NCI-H446 (cell line): ENCODE data around the gene OR5D14.

Experiments used
- DNase-seq, 2 experiments: peaks; one replicate each; lab custom pipeline; 2025; lab: John Stamatoyannopoulos, UW

OR5D14 gene

GRCh38 chr11:55795256-55795655, at the start of gene OR5D14:
Gene OR5D14, plus strand, starts transcription at chr11:55795556. Its CDS starts 0 bp downstream, at chr11:55795556.
- no peak for DNase-seq

DNA sequence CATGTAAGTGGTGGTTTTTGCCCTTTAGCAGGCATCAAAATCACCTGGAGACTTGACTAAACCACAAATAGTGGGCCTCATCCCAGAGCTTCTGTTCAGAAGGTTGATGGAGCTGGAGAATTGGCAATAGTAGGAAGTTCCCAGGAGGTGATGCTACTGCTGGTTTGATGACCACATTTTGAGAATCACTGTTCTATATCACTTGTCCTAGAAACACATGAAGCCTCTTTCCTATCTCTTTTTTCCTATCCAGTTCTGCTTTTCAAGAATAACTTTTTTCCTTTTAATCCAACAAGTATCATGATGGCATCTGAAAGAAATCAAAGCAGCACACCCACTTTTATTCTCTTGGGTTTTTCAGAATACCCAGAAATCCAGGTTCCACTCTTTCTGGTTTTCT, 22.2 kb upstream of the OR5D14 start, which contains the start of gene OR5D13:
OR5D13 (plus strand) TSS at position 301 of the 400 bp plus-strand sequence; CDS start at position 301, 0 bp downstream.
- DNase-seq, result no peak

DNA sequence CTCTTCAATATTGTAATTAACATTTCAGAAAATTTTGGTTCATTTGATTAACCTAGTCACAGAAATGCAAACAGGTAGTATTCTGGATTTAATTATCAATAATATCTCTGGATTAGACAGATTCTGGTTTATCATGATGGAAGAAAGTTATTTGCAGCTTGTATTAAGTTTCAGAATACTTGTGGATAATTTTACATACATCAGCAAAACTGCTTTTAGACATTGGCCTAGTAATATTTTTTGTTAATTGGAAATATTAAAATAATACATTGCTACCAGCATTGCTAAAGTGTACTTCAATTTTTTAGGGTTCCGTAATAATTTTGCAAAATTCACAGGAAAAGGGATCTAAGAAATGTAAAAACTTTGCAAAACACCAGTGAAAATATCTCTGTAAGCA, 3.8 kb upstream of the OR5D14 start:
- no peak for DNase-seq

GRCh38 chr11:55793321-55793720, 2.0 kb upstream of the OR5D14 start:
- no peak for DNase-seq

DNA sequence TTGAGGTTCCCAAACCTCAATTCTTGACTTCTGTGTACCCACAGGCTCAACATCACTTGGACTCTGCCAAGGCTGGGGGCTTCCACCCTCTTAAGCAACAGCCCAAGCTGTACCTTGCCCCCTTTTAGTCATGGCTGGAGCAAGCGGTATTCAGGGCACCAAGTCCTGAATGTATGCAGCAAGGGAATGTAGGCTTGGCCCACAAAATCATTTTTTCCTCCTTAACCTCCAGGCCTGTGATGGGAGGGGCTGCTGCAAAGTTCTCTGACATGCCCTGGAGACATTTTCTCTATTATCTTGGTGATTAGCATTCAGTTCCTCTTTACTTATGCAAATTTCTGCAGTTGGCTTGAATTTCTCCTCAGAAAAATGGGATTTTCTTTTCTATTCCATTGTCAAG, 10.9 kb downstream of the OR5D14 start:
- no peak for DNase-seq

DNA sequence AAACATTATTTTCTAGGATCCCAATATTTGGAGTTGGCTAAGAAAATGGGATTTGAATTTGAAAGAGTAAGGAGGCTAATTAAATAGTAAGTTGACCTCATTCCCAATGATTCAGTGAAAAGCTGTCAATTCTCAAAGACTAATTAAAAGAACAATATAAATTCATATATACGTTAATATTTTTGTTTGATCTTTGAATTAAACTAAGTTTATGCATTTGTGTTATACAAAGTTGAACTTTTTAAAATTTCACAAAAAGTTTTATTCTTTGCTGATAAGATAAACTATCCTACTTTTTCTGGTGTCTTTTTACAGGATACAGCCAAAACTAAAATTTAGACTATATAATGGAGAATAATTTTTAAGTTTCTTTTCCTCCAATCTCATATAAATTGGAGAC, 15.7 kb downstream of the OR5D14 start, which contains the start of gene OR5L1:
OR5L1 (plus strand) TSS at position 301 of the 400 bp plus-strand sequence. CDS start 100 bp downstream, outside the sequence.
- DNase-seq, result no peak

DNA sequence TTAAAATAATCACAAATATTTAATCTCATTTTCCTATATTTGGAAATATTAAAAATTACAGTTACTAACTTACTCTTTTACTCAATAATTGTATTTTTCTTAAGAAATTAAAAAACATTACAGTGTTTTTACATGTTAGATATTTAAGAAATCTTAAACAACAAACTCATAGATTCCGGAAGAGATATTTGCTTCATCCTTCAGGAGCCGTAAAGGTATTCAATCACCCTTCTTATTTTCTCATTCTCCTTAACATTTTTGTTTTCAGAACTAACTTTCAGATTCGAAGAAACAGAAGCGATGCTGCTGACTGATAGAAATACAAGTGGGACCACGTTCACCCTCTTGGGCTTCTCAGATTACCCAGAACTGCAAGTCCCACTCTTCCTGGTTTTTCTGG, 24.0 kb downstream of the OR5D14 start, which contains the start of gene OR5D18:
OR5D18 (plus strand) TSS at position 301 of the 400 bp plus-strand sequence; CDS start at position 301, 0 bp downstream.
- no peak for DNase-seq

GRCh38 chr11:55826919-55827318, 31.6 kb downstream of the OR5D14 start, which contains the start of gene OR5L2:
Gene OR5L2, plus strand, starts transcription at chr11:55827219. Its CDS starts 0 bp downstream, at chr11:55827219.
- no peak for DNase-seq

DNA sequence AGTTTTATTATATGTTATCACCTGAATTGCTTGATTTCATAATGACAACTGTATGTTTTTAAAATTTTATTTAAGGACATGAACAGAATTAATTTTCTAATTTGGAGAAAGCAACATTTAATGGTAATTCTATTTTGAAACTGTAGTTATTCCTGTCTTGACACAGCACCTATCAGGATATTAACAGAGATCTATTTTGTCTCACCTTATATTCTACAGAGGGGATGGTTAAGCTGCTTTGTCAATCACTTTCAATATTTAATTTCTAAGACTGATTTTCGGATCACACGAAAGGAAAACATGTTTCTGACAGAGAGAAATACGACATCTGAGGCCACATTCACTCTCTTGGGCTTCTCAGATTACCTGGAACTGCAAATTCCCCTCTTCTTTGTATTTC, 43.1 kb downstream of the OR5D14 start, which contains the start of gene OR5D16:
OR5D16 (plus strand) TSS at position 301 of the 400 bp plus-strand sequence; CDS start at position 301, 0 bp downstream.
- no peak for DNase-seq
